AG10803 (cell line): ENCODE measurements around the gene PERCC1.
A peak's percentile ranks its signal among the peaks of the same experiment; 100 is the strongest.

Experiments
- DNase-seq: peaks from one replicate; pipeline ENCODE4 v3.0.0; 2010; ENCODE audit warnings: low read depth
- H3K4me3 ChIP-seq: 2 replicates; pipeline ENCODE4 v1.5.1; 2011; ENCODE audit warnings: mild to moderate bottlenecking, low read length, control low read depth
- CTCF ChIP-seq: conservative IDR thresholded peaks from 2 replicates; pipeline ENCODE4 v1.5.1; 2011; ENCODE audit warnings: mild to moderate bottlenecking, low read length, control low read depth, inconsistent platforms

Gene PERCC1

GRCh38 chr16:1422076-1422475 lies 8.8 kb upstream of the PERCC1 start:
- TF ChIP-seq CTCF: no peak
- DNase-seq: no peak
- H3K4me3 ChIP-seq: no peak overlapping the region

GRCh38 chr16:1424028-1424427 lies 6.8 kb upstream of the PERCC1 start:
- TF ChIP-seq CTCF: no peak
- no peak for DNase-seq
- H3K4me3 ChIP-seq: no peak overlapping the region

GRCh38 chr16:1425616-1426370 lies 5.1 kb upstream of the PERCC1 start:
- TF ChIP-seq CTCF: no peak
- no peak overlapping the region for H3K4me3 ChIP-seq
- no peak for DNase-seq

- DNase-seq: no peak
- H3K4me3 ChIP-seq: no peak overlapping the region
- no peak for TF ChIP-seq CTCF
Observed at GRCh38 chr16:1426734-1427471, 4.0 kb upstream of the PERCC1 start.

- no peak for TF ChIP-seq CTCF
- no peak for DNase-seq
- H3K4me3 ChIP-seq: no peak overlapping the region
Observed at GRCh38 chr16:1427473-1428461, 3.1 kb upstream of the PERCC1 start.

GRCh38 chr16:1428511-1428910 lies 2.4 kb upstream of the PERCC1 start:
- peak; percentile 9; the same call in 1 of the 2 replicates for TF ChIP-seq CTCF
- DNase-seq: no peak
- H3K4me3 ChIP-seq: no peak overlapping the region
